Ureter (tissue), 1 donor: ENCODE measurements around the gene NECAB2. TPM values are rescaled to one million over a fixed set of nuclear protein-coding genes. Genes with fewer than 3 reads are reported as not detected.

Source experiments
- DNase-seq: peaks from one replicate; pipeline ENCODE4 v3.0.0-alpha.2; 2020; ENCODE audit warnings: low spot score
- total RNA-seq: library from RNA; stranded (reverse); gene quantifications from one replicate; pipeline ENCODE4 v1.2.4, GENCODE V29; 2023
- donor health status: DM: yes; HTN: yes; CAD: no.

The NECAB2 gene
- total RNA-seq, 1 donor from 2014 or later = not detected

DNA sequence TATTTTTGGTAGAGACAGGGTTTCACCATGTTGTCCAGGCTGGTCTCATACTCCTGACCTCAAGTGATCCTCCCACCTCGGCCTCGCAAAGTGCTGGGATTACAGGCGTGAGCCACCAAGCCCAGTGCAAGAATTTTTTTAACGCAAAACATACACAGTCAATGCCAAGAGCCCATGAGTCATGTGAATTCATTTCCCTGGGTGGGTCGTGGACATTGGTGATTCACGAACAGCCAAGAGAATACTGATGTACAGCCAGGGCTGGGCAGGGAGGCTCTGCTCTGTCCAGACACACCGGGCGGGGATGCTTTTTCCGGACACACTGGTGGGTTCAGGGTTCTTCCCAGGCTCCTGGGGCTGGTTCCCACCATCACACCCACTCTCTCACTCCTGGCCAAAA lies 56.8 kb downstream of the NECAB2 start:
- no peak for DNase-seq

DNA sequence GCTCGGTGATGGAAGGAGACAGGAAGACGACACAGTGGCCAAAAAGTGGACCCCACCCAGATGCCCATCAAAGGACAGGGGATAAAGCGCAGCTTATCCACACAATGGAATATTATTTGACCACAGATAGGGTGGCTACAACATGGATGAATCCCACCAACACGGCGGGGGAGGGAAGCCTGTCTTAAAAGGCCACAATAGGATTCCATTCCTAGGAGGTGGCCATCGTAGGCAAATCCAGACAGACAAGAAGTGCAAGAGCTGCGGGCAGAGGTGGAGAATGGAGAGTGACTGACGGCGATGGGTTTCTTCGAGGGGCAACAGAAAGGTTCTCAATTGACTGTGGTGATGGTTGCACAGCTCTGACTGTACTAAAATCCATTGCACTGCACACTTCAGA lies 58.6 kb downstream of the NECAB2 start:
- no peak for DNase-seq

DNA sequence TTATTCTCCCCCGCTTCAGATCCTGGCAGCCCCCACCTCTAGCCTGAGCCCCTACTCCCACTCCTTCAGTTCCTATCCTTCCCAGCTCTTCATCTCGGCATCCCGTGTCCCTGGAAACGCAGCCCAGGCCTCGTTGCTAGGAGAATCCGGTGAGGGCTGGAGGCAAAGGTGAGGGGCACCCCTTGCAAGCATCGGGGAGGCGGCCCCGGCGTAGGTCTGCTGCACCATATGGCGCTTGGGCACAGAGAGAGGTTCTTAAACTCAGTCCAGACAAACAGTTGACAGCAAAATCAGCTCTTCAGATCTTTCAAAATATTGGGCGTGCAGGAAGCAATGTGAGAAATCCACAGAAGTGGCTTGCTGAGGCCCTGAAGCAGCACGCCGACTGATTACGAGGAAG lies 59.6 kb downstream of the NECAB2 start:
- no peak for DNase-seq

- DNase-seq = no peak
These were observed 61.4 kb downstream of the NECAB2 start for GRCh38 chr16:84029297-84030047.

GRCh38 chr16:84031556-84031955 lies 63.5 kb downstream of the NECAB2 start:
- DNase-seq = no peak

DNA sequence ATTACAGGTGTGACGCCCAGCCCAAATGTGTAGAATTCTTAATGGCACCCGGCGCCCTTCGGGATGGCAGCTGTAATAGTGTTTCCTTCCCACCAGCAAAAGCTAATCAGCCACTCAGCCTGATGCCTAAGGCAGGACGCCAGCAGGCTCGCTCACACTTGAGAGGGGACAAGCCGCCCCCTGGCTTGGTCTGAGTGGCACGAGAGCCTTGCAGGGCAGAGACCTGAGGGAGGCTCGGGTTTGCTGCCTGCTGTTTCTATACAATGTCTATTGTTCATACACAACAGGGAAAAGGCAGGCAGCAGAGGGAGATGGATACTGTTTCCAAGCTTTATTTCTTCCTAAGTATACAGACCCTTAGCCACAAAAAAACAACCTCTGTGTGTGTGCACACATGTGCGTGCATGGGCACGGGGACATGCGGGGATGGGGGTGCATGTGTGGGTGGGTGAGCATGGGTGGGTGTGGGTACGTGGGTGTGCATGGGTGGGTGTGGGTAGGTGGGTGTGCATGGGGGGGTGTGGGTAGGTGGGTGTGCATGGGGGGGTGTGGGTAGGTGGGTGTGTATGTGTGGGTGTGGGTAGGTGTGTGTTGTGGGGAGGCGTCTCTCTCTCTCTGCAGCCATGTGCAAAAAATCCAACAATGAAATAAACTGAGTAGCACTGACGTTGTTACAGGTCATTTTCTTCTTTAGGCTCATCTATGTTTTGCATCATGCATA lies 64.6 kb downstream of the NECAB2 start:
- no peak for DNase-seq

GRCh38 chr16:84033251-84034195 lies 65.5 kb downstream of the NECAB2 start:
- no peak for DNase-seq

DNA sequence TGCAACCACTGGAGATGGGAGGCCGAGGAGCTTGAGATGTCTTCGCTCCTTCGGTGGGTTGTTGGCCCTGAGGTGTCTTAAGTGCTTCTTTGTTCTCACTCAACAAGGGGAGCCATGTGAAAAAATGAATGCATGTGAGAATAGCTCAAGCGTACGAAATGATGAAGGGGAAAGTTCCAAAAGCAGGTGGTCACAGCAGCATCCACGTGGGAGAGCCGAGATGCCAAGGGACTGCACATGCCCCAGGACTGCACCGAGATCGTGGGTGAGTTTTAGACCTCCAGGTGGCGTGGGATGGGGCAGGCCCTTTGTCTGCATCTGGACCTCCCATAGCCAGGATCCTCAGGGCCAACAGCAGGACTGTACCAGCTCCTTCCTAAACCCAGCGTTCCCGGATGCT lies 66.5 kb downstream of the NECAB2 start:
- DNase-seq = no peak

DNA sequence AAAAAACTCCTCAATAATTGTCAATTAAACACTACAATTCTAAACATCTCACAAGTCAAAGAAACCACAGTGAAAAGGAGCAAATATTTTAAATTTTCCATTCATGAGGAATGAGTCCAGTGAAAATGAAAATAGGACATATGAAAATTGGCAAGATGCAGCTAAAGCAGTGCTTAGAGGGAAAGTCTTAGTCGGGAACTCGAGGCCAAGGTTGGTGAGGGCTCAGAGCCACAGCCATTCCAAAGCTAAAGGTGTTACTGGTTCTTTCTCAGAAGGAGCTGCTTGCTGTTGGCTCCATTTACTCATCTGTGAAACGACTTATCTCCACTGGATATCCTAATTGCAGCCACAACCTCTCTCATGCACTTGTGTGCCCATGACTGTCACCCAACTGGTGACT lies 68.1 kb downstream of the NECAB2 start:
- DNase-seq = no peak

DNA sequence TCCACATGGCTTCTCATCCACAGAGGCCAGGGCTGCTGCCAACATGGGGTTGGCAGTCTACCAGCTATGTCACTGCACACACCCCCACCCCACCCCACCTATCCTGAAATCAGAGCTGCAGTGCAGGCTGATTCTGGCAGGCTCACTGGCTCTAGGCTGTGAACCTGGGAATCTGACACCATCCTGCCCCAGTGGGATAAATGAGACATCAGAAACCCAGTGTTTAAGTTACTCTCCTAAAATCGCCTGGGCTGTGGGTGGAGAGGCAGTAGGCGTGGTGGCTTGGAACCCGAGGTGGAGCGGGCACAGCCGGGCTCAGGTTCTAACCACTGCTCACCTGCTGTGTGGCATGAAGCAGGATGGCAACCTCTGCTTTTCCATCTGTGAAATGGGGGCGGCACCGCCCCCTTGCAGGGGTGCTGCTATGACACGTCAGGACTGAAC lies 69.0 kb downstream of the NECAB2 start:
- no peak for DNase-seq

- DNase-seq = no peak
These were observed 70.4 kb downstream of the NECAB2 start for GRCh38 chr16:84038469-84038868.

GRCh38 chr16:84039696-84040095 lies 71.7 kb downstream of the NECAB2 start:
- no peak for DNase-seq

DNA sequence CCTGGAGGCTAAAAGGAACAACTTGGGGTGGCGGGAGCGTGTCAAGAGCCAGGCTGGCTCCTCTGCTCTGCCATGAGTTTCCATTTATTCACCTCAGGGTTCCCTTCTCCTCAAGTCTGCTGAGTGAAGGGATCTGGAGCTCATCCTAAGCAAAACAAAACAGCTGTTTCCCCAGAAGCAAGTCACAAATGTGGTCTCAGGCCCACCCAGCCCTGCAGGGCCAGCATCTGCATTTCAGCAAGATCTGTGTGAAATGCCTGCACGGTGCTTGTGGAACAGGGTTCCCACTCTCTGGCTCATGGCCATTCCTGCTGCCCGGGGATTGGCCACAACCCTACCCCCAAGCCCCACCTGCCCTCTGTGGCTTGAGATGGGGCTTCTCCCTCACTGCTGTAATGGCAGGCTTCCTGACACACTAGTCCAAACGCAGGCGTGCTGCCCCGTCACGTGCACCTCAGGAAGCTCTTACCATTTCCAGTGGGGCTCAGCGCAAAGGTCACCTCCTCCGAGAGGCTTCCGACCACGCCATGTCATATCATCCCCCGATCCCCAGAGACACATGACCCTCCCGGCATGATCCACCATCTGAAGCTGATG lies 72.3 kb downstream of the NECAB2 start:
- no peak for DNase-seq

- no peak for DNase-seq
These were observed 73.1 kb downstream of the NECAB2 start for GRCh38 chr16:84040823-84041820.

DNA sequence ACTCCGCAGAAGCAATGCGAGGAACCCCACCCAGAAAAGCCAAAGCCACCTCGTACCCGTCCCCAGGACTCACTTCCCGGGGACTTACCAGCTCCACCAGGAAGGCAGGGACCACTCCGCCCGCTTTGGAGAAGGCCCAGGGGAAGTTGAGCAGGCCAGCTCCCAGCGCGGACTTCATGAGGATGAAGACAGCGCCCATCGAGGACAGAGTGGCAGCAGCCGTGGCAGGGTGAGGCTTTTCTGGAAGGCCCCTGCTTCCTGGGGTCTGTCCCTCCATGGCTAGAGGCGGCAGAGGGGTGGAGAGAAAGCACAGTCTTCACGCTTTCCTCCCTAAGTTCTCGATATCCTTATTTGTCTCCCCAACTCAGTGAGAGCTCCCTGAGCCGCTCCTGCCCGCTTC lies 73.8 kb downstream of the NECAB2 start:
- no peak for DNase-seq

- DNase-seq = no peak
These were observed 74.3 kb downstream of the NECAB2 start, which contains the start of gene SLC38A8 for GRCh38 chr16:84042308-84042878. Gene SLC38A8 (minus strand): TSS chr16:84042795. CDS start chr16:84042157, 638 bp downstream.

DNA sequence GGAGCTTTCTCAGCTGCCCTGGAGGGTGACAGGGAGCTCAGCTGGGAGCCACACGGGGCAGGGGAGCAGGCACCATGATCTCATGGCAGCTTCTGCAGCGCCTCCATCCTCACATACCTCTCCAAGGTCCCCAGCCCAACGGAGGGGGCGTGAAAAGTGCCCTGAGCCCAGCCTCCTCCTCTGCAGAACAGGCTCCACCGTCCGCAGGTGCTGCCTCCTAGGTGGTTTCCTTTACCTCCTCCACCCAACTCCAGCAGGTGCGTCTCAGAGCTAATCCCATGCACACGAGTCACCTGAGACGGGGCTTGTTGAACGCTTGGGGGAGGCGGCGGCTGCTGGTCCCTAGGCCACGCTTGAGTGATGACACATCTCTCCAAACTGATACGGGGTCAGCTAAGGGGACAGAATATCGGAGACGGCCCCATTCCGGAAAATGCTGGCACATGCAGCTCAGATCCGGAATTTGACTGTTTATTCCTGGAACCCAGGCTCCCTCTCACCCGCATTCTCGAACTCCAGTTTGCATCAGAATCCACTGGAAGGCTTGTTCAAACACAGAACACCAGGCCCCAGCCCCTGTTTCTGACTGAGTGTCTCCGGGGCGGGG lies 74.9 kb downstream of the NECAB2 start:
- no peak for DNase-seq

GRCh38 chr16:84043486-84044117 lies 75.6 kb downstream of the NECAB2 start:
- no peak for DNase-seq

GRCh38 chr16:84044118-84044488 lies 76.1 kb downstream of the NECAB2 start:
- no peak for DNase-seq
